SK-N-SH (cell line): Measurements from ENCODE around the gene KCNJ10. TPM values are rescaled to one million over a fixed set of nuclear protein-coding genes. Genes with fewer than 3 reads are reported as not detected.

ENCODE experiments used
- CTCF ChIA-PET: fragments of 300-600, 350-600 bp; formaldehyde crosslinking; extraction: SDS; loops from one replicate; lab custom pipeline; 2021; lab: Yijun Ruan, JAX
- POLR2A ChIA-PET: fragments of 350-600 bp; sonication (Branson Sonifier 250); formaldehyde crosslinking; extraction: SDS; loops from one replicate; lab custom pipeline; 2020; ENCODE audit warnings: antibody characterized with exemption, inconsistent platforms; lab: Yijun Ruan, JAX
- DNase-seq: peaks from one replicate; pipeline ENCODE4 v3.0.0; 2012
- H2AFZ ChIP-seq: fragments of 200-600 bp; sonication (generic); 2 replicates; pipeline ENCODE4 v1.8.1; 2016; ENCODE audit warnings: antibody characterized with exemption, mild to moderate bottlenecking, low read depth
- H3F3A ChIP-seq: fragments of 200-600 bp; sonication (generic); replicated peaks from 2 replicates; pipeline ENCODE3; 2016; ENCODE audit warnings: antibody characterized with exemption, mild to moderate bottlenecking; ENCODE audit not compliant: insufficient read depth
- H3K27ac ChIP-seq, 2 experiments: fragments of 200-500 bp in 1 of 2; fragments of 200-600 bp in 1 of 2; sonication (Bioruptor generic) in 1 of 2; sonication (generic), shearing (Covaris generic) in 1 of 2; 2 replicates each; pipeline versions ENCODE4 v1.5.1 to v1.6.1; 2014 to 2016; ENCODE audit warnings: low read depth in 2 of 2, inconsistent platforms in 1 of 2, low read length in 1 of 2, mild to moderate bottlenecking in 1 of 2, mixed read lengths in 1 of 2
- H3K27me3 ChIP-seq: fragments of 200-600 bp; sonication (generic), shearing (Covaris generic); 2 replicates; pipeline ENCODE4 v1.6.1; 2016; ENCODE audit warnings: mixed run types; ENCODE audit not compliant: insufficient read depth
- H3K36me3 ChIP-seq, 2 experiments: fragments of 200-500 bp in 1 of 2; fragments of 200-600 bp in 1 of 2; sonication (Bioruptor generic) in 1 of 2; sonication (generic) in 1 of 2; replicated peaks in 1 of 2; 2 replicates each; pipeline versions ENCODE3 to v1.5.1; 2014 to 2016; ENCODE audit warnings: low read length in 1 of 2, mild to moderate bottlenecking in 1 of 2; ENCODE audit not compliant: insufficient read depth in 2 of 2, control insufficient read depth in 1 of 2
- H3K4me1 ChIP-seq, 2 experiments: fragments of 200-500 bp in 1 of 2; fragments of 200-600 bp in 1 of 2; sonication (Bioruptor generic) in 1 of 2; sonication (generic), shearing (Covaris generic) in 1 of 2; 2 replicates each; pipeline versions ENCODE4 v1.5.1 to v1.6.1; 2014 to 2016; ENCODE audit warnings: low read depth in 1 of 2, low read length in 1 of 2, mixed run types in 1 of 2; ENCODE audit not compliant: insufficient read depth in 2 of 2, control insufficient read depth in 1 of 2
- H3K4me2 ChIP-seq: fragments of 200-600 bp; sonication (generic), shearing (Covaris generic); 2 replicates; pipeline ENCODE4 v1.6.1; 2017; ENCODE audit warnings: mixed run types
- H3K4me3 ChIP-seq, 2 experiments: fragments of 200-500 bp in 1 of 2; fragments of 200-600 bp in 1 of 2; sonication (Bioruptor generic) in 1 of 2; sonication (generic), shearing (Covaris generic) in 1 of 2; 2 replicates each; pipeline versions ENCODE4 v1.5.1 to v1.8.1; 2014 to 2016; ENCODE audit warnings: low read depth in 2 of 2, inconsistent platforms in 1 of 2, low read length in 1 of 2, mild to moderate bottlenecking in 1 of 2, mixed read lengths in 1 of 2, moderate library complexity in 1 of 2
- H3K79me2 ChIP-seq: fragments of 200-600 bp; sonication (generic); 2 replicates; pipeline ENCODE4 v1.8.1; 2017; ENCODE audit warnings: mild to moderate bottlenecking; ENCODE audit not compliant: insufficient read depth
- H3K9ac ChIP-seq: fragments of 200-600 bp; sonication (generic); 2 replicates; pipeline ENCODE4 v1.6.1; 2017; ENCODE audit warnings: mixed run types
- H3K9me2 ChIP-seq: fragments of 200-600 bp; sonication (generic); 2 replicates; pipeline ENCODE4 v1.6.1; 2017; ENCODE audit warnings: mixed run types
- H3K9me3 ChIP-seq: fragments of 200-600 bp; sonication (generic); 2 replicates; pipeline ENCODE4 v1.6.1; 2017; ENCODE audit warnings: mixed run types, mild to moderate bottlenecking, moderate library complexity
- H4K20me1 ChIP-seq: fragments of 200-600 bp; sonication (generic); 2 replicates; pipeline ENCODE4 v1.6.1; 2017; ENCODE audit warnings: mild to moderate bottlenecking, mixed run types; ENCODE audit not compliant: insufficient read depth
- CTCF ChIP-seq: fragments of 200-600 bp; sonication (generic); IDR thresholded peaks from 2 replicates; pipeline ENCODE4 v1.6.1; 2017; ENCODE audit warnings: antibody characterized with exemption, mild to moderate bottlenecking, moderate library complexity
- ELF1 ChIP-seq: IDR thresholded peaks from 2 replicates; pipeline ENCODE4 v1.4.0; 2012
- EZH2phosphoT487 ChIP-seq: fragments of 200-600 bp; sonication (generic); IDR thresholded peaks from 2 replicates; pipeline ENCODE4 v1.6.1; 2017; ENCODE audit warnings: low read depth, mixed run types, mild to moderate bottlenecking, antibody characterized with exemption, moderate library complexity, borderline replicate concordance
- FOXJ3 ChIP-seq: sonication (generic); formaldehyde crosslinking; IDR thresholded peaks from 2 replicates; pipeline ENCODE4 v1.5.1; 2020; ENCODE audit warnings: mild to moderate bottlenecking, missing genetic modification reagents
- FOXM1 ChIP-seq: IDR thresholded peaks from 2 replicates; pipeline ENCODE4 v1.4.0; 2012; ENCODE audit warnings: low read depth, mild to moderate bottlenecking
- GATA2 ChIP-seq: sonication (generic); formaldehyde crosslinking; IDR thresholded peaks from 2 replicates; pipeline ENCODE4 v1.5.0; 2020; ENCODE audit warnings: mild to moderate bottlenecking, missing genetic modification reagents
- MEF2A ChIP-seq: IDR thresholded peaks from 2 replicates; pipeline ENCODE4 v1.4.0; 2012; ENCODE audit warnings: low read depth, borderline replicate concordance
- NRF1 ChIP-seq: IDR thresholded peaks from 2 replicates; pipeline ENCODE4 v1.6.1; 2012; ENCODE audit warnings: low read depth, mild to moderate bottlenecking, low read length
- RAD21 ChIP-seq: IDR thresholded peaks from 2 replicates; pipeline ENCODE4 v1.6.1; 2012; ENCODE audit warnings: mild to moderate bottlenecking, low read length
- RFX5 ChIP-seq: IDR thresholded peaks from 2 replicates; pipeline ENCODE4 v1.6.1; 2012; ENCODE audit warnings: mild to moderate bottlenecking, improper control_type of control experiment, low read length
- RXRA ChIP-seq: IDR thresholded peaks from 2 replicates; pipeline ENCODE4 v1.4.0; 2012; ENCODE audit warnings: low read depth, mild to moderate bottlenecking, borderline replicate concordance
- TEAD4 ChIP-seq: IDR thresholded peaks from 2 replicates; pipeline ENCODE4 v1.4.0; 2012; ENCODE audit warnings: mild to moderate bottlenecking, borderline replicate concordance; ENCODE audit not compliant: insufficient read depth
- USF2 ChIP-seq: fragments of 150-350 bp; IDR thresholded peaks from 2 replicates; pipeline ENCODE4 v1.6.1; 2017; ENCODE audit warnings: antibody characterized with exemption, low read length, low read depth, borderline replicate concordance
- YY1 ChIP-seq: IDR thresholded peaks from 2 replicates; pipeline ENCODE4 v1.4.0; 2012; ENCODE audit warnings: low read depth, mild to moderate bottlenecking
- ZBTB33 ChIP-seq: IDR thresholded peaks from 2 replicates; pipeline ENCODE4 v1.4.0; 2012; ENCODE audit warnings: low read depth, borderline replicate concordance
- WGBS: methylation state at CpG from one replicate; pipeline ENCODE4 v1.1.6; 2017; ENCODE audit warnings: low lambda C conversion rate; 5-methylcytosine and 5-hydroxymethylcytosine counted together
- polyA plus RNA-seq, 3 experiments: library from polyadenylated mRNA; depleted of rRNA; stranded (reverse); fragments of >200 nt; gene quantifications; 2 replicates each; pipeline ENCODE4 v1.2.3, GENCODE V29; 2012

KCNJ10 gene
- polyA plus RNA-seq, 1 of the 3 experiments (the other 2 are of a cell fraction), result not detected

GRCh38 chr1:159980076-159980475, 89.9 kb downstream of the KCNJ10 start:
- H2AFZ ChIP-seq, result no peak overlapping the region
- TF ChIP-seq RAD21 (no peak), NRF1 (no peak), GATA2 (CRISPR knock-in tag) (no peak), FOXJ3 (CRISPR knock-in tag) (no peak)
- H3K4me2 ChIP-seq, result no peak overlapping the region
- no peaks in the 10 kb centered on the region for H3K4me1 ChIP-seq
- POLR2A ChIA-PET, result no interaction called here
- no peaks in the 10 kb centered on the region for H4K20me1 ChIP-seq
- H3K4me3 ChIP-seq, result no peak overlapping the region
- DNase-seq, result no peak
- H3K36me3 ChIP-seq, result no peaks in the 10 kb centered on the region
- no peaks in the 10 kb centered on the region for H3K9me2 ChIP-seq
- no peaks in the 10 kb centered on the region for H3K79me2 ChIP-seq
- CTCF ChIA-PET, result no interaction called here
- no peak overlapping the region for H3K27ac ChIP-seq
- no peak overlapping the region for H3K9ac ChIP-seq
- WGBS, result 4% methylated on average over 6 of the region's 6 CpGs
- no peaks in the 10 kb centered on the region for H3F3A ChIP-seq
- peaks cover 51% of the 10 kb centered on the region; the same call in 1 of the 2 replicates for H3K27me3 ChIP-seq
- H3K9me3 ChIP-seq, result no peaks in the 10 kb centered on the region

- Histone ChIP-seq H3K4me2 (no peak overlapping the region), H2AFZ (no peak overlapping the region), H3F3A (no peaks in the 10 kb centered on the region), H4K20me1 (no peaks in the 10 kb centered on the region), H3K4me1 (no peaks in the 10 kb centered on the region), H3K9me3 (no peaks in the 10 kb centered on the region), H3K9ac (no peak overlapping the region), H3K79me2 (no peaks in the 10 kb centered on the region), H3K27me3 (peaks cover 59% of the 10 kb centered on the region; the same call in 1 of the 2 replicates), H3K36me3 (no peaks in the 10 kb centered on the region), H3K27ac (no peak overlapping the region), H3K4me3 (no peak overlapping the region), H3K9me2 (no peaks in the 10 kb centered on the region)
- POLR2A ChIA-PET, result no interaction called here
- CTCF ChIA-PET, result no interaction called here
- 8% methylated on average over 3 of the region's 3 CpGs for WGBS
- DNase-seq, result no peak
- TF ChIP-seq CTCF (no peak), RAD21 (no peak), ELF1 (no peak), RFX5 (no peak), YY1 (no peak), TEAD4 (no peak)
Observed at GRCh38 chr1:159979257-159979656, 90.7 kb downstream of the KCNJ10 start.

GRCh38 chr1:159978107-159978398, 91.9 kb downstream of the KCNJ10 start:
- no peak for DNase-seq
- H3F3A ChIP-seq, result no peaks in the 10 kb centered on the region
- TF ChIP-seq RXRA (no peak), EZH2phosphoT487 (no peak), YY1 (no peak), FOXM1 (no peak), NRF1 (no peak), USF2 (no peak), CTCF (no peak), ZBTB33 (no peak), FOXJ3 (CRISPR knock-in tag) (no peak), MEF2A (no peak)

More at GRCh38 chr1:159978107-159978398, 91.9 kb downstream of the KCNJ10 start:
- H2AFZ ChIP-seq, result no peak overlapping the region
- WGBS, result 0% methylated on average over 2 of the region's 2 CpGs
- no peak overlapping the region for H3K9ac ChIP-seq
- H3K9me2 ChIP-seq, result no peaks in the 10 kb centered on the region
- peaks cover 69% of the 10 kb centered on the region; the same call in 1 of the 2 replicates for H3K27me3 ChIP-seq
- H3K79me2 ChIP-seq, result no peaks in the 10 kb centered on the region
- H3K36me3 ChIP-seq, result no peaks in the 10 kb centered on the region
- ChIA-PET CTCF (interaction anchor here (1.2 to 2.6 kb wide), 3 partner anchors 28 to 32 kb away, joined by 3 to 8 read pairs (median 6); partner anchors contain the start of gene IGSF9), POLR2A (no interaction called here)
- H3K4me1 ChIP-seq, result no peaks in the 10 kb centered on the region
- no peak overlapping the region for H3K27ac ChIP-seq
- H3K4me2 ChIP-seq, result no peak overlapping the region
- no peaks in the 10 kb centered on the region for H4K20me1 ChIP-seq
- H3K4me3 ChIP-seq, result no peak overlapping the region
- H3K9me3 ChIP-seq, result no peaks in the 10 kb centered on the region
